KMS-11 (cell line): ENCODE results near the gene GIPC3.

ENCODE experiments used
- H2AFZ ChIP-seq: fragments of 200-600 bp; sonication (generic); 2 replicates; pipeline ENCODE4 v1.6.1; 2016; ENCODE audit warnings: antibody characterized with exemption, mixed run types, low read depth
- H3K27ac ChIP-seq: fragments of 200-600 bp; sonication (generic); 2 replicates; pipeline ENCODE4 v1.6.1; 2016; ENCODE audit warnings: mild to moderate bottlenecking, mixed run types
- H3K27me3 ChIP-seq: fragments of 200-600 bp; sonication (generic); 2 replicates; pipeline ENCODE4 v1.6.1; 2017; ENCODE audit warnings: mild to moderate bottlenecking, low read depth, mixed run types, moderate library complexity; ENCODE audit not compliant: insufficient read depth
- H3K36me3 ChIP-seq: fragments of 200-600 bp; sonication (generic); 2 replicates; pipeline ENCODE4 v1.6.1; 2017; ENCODE audit warnings: mild to moderate bottlenecking, mixed run types; ENCODE audit not compliant: insufficient read depth
- H3K4me1 ChIP-seq: fragments of 200-600 bp; sonication (generic); 2 replicates; pipeline ENCODE4 v1.6.1; 2016; ENCODE audit warnings: mild to moderate bottlenecking, low read depth, mixed run types; ENCODE audit not compliant: poor library complexity, severe bottlenecking
- H3K4me2 ChIP-seq: fragments of 200-600 bp; sonication (generic); 2 replicates; pipeline ENCODE4 v1.7.0; 2016; ENCODE audit warnings: mild to moderate bottlenecking, mixed run types
- H3K4me3 ChIP-seq: fragments of 200-600 bp; sonication (generic); IDR thresholded peaks from 2 replicates; pipeline ENCODE4 v1.6.1; 2017; ENCODE audit warnings: low read depth, low read length, mixed read lengths; ENCODE audit not compliant: insufficient read depth
- H3K79me2 ChIP-seq: fragments of 200-600 bp; sonication (generic); 2 replicates; pipeline ENCODE4 v1.6.1; 2016; ENCODE audit warnings: low read depth, mixed run types; ENCODE audit not compliant: insufficient read depth
- H3K9ac ChIP-seq: fragments of 200-600 bp; sonication (generic); 2 replicates; pipeline ENCODE4 v1.6.1; 2016; ENCODE audit warnings: mild to moderate bottlenecking, mixed run types
- H4K20me1 ChIP-seq: fragments of 200-600 bp; sonication (generic); 2 replicates; pipeline ENCODE4 v1.6.1; 2016; ENCODE audit warnings: mild to moderate bottlenecking, mixed run types; ENCODE audit not compliant: insufficient read depth
- CTCF ChIP-seq: fragments of 200-600 bp; sonication (generic); conservative IDR thresholded peaks from 2 replicates; pipeline ENCODE4 v1.6.1; 2017; ENCODE audit warnings: low read depth, mild to moderate bottlenecking, antibody characterized with exemption, low read length, moderate library complexity, mixed read lengths

The GIPC3 gene

GRCh38 chr19:3548606-3549005, 36.7 kb upstream of the GIPC3 start:
- Histone ChIP-seq H3K79me2 (no peaks in the 10 kb centered on the region; the same call in 1 of the 2 replicates), H3K36me3 (no peaks in the 10 kb centered on the region), H3K27ac (no peak overlapping the region), H2AFZ (no peak overlapping the region), H3K4me3 (no peak overlapping the region), H4K20me1 (no peaks in the 10 kb centered on the region), H3K4me1 (peaks cover 3% of the 10 kb centered on the region), H3K27me3 (no peaks in the 10 kb centered on the region), H3K9ac (no peak overlapping the region), H3K4me2 (no peak overlapping the region)
- TF ChIP-seq CTCF = no peak

GRCh38 chr19:3549816-3550215, 35.5 kb upstream of the GIPC3 start:
- no peaks in the 10 kb centered on the region for H4K20me1 ChIP-seq
- no peak overlapping the region for H3K4me3 ChIP-seq
- no peak overlapping the region for H3K9ac ChIP-seq
- H3K27me3 ChIP-seq = no peaks in the 10 kb centered on the region
- peaks cover 2% of the 10 kb centered on the region; the same call in 1 of the 2 replicates for H3K79me2 ChIP-seq
- no peak overlapping the region for H2AFZ ChIP-seq
- H3K36me3 ChIP-seq = no peaks in the 10 kb centered on the region
- H3K27ac ChIP-seq = no peak overlapping the region
- H3K4me2 ChIP-seq = no peak overlapping the region
- no peak for TF ChIP-seq CTCF
- peaks cover 3% of the 10 kb centered on the region for H3K4me1 ChIP-seq

- Histone ChIP-seq H3K4me2 (no peak overlapping the region), H3K79me2 (peaks cover 15% of the 10 kb centered on the region), H3K4me3 (no peak overlapping the region), H3K9ac (no peak overlapping the region), H3K4me1 (peaks cover 3% of the 10 kb centered on the region), H3K36me3 (no peaks in the 10 kb centered on the region), H2AFZ (no peak overlapping the region), H4K20me1 (no peaks in the 10 kb centered on the region), H3K27me3 (no peaks in the 10 kb centered on the region), H3K27ac (no peak overlapping the region)
- TF ChIP-seq CTCF = no peak
These were observed 34.1 kb upstream of the GIPC3 start for GRCh38 chr19:3550947-3551791.

- peaks cover 3% of the 10 kb centered on the region for H3K4me1 ChIP-seq
- H3K9ac ChIP-seq = no peak overlapping the region
- H3K79me2 ChIP-seq = peaks cover 21% of the 10 kb centered on the region
- no peak overlapping the region for H2AFZ ChIP-seq
- no peaks in the 10 kb centered on the region for H3K27me3 ChIP-seq
- no peak for TF ChIP-seq CTCF
- no peaks in the 10 kb centered on the region for H4K20me1 ChIP-seq
- no peak overlapping the region for H3K4me3 ChIP-seq
- H3K4me2 ChIP-seq = no peak overlapping the region
- no peak overlapping the region for H3K27ac ChIP-seq
- no peaks in the 10 kb centered on the region for H3K36me3 ChIP-seq
These were observed 33.5 kb upstream of the GIPC3 start for GRCh38 chr19:3551792-3552095.
